Hematopoietic multipotent progenitor cell treated with erythropoietin and hydrocortisone succinate and interleukin-3 and kit ligand, for 8 days (in vitro differentiated cells): ENCODE measurements around the gene ADH1C.
"Not testable (repeated sequence)": the region's sequence is repeated elsewhere in the genome, so short reads cannot be mapped to it uniquely, and the experiment has no call there.

Source experiments
- DNase-seq: peaks from one replicate; pipeline ENCODE4 v3.0.0-alpha.2; 2015

The ADH1C gene

DNA sequence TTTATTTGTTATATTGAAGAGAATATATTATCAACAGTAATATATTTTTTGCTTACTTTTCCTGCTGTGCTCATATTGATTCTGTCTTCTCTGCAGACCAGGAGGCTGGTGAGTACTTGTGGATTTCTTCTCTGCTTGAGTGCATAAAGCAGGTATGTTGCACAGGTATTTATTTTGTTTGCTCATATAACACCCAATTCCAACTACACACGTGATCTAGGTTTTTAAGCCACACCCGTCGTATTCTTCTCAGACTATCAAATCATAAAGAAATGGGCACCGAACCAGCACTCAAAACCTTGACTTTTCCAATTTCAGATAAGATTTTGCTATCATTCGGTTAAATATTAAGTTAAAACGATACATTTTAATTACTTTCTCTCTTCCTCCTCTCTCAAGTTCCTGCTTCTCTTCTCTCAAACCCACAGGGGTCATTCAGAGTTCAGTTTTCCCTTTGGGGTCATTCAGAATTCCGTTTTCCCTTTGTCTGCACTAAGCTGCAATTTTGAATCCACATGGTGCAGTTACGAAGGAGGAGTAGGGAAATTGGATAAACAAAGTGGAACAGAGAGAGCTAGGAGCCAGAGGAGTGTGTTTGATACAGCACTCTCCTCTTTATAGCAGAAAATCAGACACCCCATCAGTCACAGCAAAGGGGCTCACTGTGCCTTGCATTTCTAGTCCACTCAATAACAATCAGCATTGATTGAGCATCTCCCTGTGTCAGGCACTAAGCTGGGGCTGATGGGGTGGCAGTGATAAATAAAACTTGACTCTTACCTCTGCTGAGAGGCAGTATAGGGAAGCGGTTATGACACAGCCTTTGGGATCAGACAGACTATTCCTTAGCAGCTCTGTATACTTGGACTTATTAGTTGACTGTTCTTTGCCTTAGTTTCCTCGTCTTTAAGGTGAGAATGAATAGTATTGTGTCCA is at the start of gene ADH1C:
Gene ADH1C, minus strand, starts transcription at position 145 of the 936 bp plus-strand sequence. Its CDS starts 71 bp downstream, at position 74.
- DNase-seq: no peak

DNA sequence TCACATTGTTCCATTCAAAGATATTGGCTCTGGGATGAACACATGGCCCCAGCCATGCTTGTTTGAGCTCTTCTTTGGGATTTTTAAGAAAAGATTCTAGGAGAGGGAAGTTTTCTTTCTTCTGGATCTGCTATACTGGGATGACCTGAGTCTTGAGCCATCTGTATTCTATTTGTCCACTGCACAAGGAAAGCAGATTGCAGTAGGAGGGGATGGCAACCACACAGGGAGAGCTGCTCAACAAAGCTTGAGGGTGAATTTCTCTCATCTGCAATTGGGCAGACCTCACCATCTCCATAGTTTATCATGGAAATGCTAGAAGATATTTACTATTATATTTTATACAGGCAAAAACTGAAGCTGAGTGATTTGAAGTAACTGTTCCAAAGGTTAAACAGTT is 48.3 kb upstream of the ADH1C start:
- DNase-seq: no peak

DNA sequence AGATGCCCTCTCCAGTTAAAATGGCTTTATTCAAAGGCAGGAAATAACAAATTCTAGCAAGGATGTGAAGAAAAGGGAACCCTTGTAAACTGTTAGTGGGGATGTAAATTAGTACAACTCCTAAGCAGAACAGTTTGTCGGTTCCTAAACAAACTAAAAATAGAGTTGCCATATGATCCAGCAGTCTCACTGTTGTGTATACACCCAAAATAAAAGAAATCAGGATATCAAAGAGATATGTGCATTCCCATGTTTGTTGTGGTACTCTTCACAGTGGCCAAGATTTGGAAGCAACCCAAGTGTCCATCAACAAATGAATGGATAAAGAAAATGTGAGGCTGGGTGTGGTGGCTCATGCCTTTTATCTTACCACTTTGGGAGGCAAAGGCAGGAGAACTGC is 46.5 kb upstream of the ADH1C start:
- DNase-seq: no peak

- DNase-seq: no peak
Measured at GRCh38 chr4:99395595-99396364, 43.2 kb upstream of the ADH1C start.

DNA sequence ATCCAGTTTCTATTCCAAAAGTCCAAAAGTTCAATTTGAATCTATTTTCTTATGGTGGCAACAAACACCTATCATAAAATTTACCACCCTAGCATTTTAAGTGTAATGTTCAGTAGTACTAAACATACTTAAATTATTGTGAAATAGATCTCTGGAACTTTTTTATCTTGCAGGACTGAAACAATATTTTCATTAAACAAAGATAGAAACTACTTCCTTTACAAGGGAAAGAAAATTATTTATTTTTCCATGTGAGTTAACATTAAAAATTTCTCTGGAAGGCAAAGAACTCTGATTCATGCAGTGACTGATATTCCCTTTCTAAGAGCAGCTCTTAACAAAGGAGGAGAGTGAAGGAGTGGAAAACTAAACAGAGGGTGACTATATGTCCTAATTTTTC is 42.4 kb upstream of the ADH1C start:
- no peak for DNase-seq

DNA sequence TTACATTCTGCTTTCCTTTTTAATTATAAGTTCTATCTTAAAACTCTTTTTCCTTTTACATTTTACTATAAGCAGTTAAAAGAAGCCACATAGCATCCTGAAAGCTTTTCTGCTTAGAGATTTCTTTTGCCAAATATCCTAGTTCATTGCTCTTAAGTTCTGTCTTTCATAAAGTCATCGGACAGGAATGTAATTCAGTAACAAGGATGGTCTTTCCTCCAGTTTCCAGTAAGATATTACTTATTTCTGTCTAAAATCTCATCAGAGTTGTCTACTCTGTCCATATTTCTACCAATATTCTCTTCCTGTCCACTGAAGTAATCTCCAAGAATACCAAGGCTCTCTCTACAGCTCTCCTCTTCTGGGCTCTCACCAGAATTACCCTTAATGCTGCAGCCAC is 37.5 kb upstream of the ADH1C start:
- DNase-seq: no peak

DNA sequence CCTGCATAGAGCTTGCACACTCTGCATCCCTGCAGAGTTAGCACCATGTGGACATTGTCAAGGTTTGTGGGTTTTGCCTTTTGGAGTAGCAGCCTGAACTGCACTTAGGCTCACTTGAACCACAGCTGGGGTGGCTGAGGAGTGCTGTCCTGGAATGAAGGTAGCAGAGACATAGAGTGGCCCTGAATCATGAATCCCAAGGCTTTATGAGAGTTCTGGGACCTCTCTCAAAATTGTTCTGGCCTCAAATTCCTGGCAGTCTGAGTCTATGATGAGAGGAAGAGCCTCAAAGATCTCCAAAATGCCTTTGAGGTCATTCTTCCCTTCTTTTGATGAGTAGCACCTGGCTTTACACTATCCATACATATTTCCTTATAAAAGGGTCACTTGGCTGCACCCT is 37.1 kb upstream of the ADH1C start:
- DNase-seq: no peak

GRCh38 chr4:99383833-99384392 is 31.4 kb upstream of the ADH1C start:
- no peak for DNase-seq

DNA sequence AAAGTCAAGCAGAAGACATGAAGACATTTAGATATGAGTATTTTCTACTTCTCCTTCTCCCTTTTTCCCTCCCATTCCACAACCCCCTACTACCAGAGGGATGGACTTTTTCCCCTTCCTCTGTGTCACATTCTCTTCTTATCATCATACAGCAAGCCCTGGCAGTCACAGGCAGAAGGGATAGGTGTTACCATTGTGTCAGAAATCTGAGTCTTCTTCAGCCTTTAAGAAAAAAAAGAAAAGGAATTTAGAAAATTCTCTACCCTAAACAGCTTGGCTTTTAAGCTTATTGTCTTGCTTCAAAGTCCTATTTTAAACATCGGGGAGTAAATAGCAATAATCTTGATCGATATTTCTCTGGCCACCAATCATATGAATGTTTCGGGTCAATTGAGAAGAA is 30.9 kb upstream of the ADH1C start:
- DNase-seq: no peak

DNA sequence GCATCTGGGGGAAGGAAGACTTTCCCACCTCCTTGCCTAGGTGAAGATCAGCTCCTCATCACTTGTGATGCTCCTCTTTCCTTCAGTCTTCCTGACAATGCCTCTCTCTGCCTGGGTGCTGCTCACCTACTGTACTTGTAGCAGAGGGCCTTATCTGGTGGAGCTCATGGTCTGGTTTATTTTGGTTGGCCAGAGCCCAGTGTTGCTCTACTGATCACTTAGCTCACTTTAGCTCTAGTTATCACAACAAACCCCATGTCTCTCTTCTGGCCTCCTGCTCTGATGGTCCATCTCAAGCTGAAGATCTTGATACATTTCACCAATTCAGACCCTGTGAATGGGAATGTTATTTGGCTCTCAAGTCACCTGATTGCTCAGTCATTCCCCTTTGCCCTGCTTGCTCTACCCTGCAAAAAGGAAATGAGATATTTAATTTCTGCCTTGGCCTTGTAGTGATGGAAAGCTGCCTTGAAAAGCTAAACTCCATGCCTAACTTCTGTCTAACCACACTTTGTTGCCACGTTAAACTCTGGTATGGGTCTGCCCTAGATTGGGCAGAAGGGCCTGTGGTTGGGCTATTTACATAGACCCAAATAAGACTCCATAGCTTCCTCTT is 30.3 kb upstream of the ADH1C start:
- DNase-seq: no peak

GRCh38 chr4:99381588-99382175 is 29.1 kb upstream of the ADH1C start:
- no peak for DNase-seq

- no peak for DNase-seq
Measured at GRCh38 chr4:99379571-99379970, 27.0 kb upstream of the ADH1C start.

- DNase-seq: no peak
Measured at GRCh38 chr4:99378876-99379275, 26.3 kb upstream of the ADH1C start.

DNA sequence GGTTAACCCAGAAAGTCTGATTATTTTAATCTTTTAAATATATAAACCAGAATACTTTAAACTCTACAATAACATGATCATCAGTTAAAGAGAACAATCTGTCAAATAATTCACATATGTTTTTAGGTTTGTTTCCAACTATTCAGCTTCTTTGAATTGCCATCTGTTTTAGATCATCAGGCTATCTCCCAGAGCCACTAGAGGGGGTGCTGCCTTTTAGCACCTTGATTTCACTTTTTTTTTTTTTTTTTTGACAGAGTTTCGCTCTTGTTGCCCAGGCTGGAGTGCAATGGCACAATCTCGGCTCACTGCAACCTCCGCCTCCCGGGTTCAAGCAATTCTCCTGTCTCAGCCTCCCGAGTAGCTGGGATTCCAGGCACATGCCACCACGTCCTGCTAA is 24.8 kb upstream of the ADH1C start:
- not testable (repeated sequence) for DNase-seq

GRCh38 chr4:99372464-99372863 is 19.9 kb upstream of the ADH1C start:
- not testable (repeated sequence) for DNase-seq

DNA sequence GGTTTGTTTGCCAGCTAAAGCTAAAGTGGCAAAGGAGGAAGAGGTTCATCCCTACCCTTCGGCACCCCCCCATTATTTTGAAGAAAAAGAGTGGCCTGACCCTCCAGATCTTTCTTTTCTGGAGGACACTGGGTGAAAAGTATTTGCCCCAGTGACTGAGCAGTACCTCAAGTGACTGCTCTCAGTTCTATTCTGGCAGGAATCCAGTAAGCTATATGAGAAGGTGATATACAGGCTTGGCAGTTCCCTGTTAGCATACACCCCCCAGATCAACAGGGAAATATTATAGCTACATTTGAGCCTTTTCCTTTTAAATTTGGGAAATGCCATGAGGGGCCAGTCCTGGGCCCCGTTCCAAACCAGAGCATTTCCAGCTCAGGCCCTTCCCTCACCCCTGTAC is 15.3 kb upstream of the ADH1C start:
- DNase-seq: not testable (repeated sequence)

- no peak for DNase-seq
Measured at GRCh38 chr4:99366491-99366890, 13.9 kb upstream of the ADH1C start.

- DNase-seq: no peak
Measured at GRCh38 chr4:99362768-99363167, 10.2 kb upstream of the ADH1C start.

DNA sequence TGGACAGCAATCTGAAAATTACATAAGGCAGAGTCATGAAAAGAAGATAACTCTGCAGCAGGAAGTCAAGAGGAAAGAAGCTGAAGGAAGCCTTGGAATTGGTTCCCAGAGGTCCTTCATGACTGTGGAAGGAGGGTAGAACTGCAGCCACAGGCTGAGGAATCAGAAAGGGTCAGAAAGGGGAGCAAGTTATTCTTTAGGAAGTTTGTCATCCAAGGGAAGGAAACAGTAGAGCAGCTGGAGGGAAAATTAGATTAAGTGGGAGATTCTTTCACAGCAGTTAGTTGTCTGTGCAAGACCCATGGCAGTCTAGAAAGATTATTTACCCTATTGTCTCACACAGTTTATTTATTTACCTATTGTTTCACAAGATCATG is 9.3 kb upstream of the ADH1C start:
- no peak for DNase-seq

DNA sequence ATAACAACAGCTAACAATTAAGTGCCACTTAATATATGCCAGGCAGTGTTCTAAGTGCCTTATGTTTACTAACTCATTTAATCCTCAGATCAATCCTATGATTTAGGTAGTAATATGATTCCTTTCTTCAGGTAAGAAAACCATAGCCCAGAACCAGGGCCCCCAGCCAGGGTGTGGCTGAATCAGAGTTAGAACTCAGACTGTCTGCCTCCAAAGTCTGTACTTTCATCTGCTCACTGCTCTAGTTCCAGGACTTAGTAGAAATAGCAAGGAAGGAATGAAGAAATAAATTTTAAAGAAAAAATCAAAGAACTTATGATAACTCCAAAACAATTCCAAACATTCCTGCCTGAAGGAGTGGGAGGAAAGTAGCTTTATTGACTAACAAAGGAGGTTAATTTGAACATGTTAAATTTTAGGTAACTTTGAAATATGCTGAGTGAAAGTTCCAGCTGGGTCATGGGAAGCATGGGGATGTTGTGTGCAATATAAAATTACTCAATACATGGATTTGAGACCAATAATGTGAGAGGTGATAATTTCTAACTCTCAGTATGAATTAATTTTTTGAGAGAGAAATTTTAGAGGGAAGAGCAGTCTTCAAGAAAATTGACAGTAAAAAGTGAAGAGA is 8.8 kb upstream of the ADH1C start:
- no peak for DNase-seq

GRCh38 chr4:99359480-99360204 is 7.1 kb upstream of the ADH1C start:
- DNase-seq: no peak

DNA sequence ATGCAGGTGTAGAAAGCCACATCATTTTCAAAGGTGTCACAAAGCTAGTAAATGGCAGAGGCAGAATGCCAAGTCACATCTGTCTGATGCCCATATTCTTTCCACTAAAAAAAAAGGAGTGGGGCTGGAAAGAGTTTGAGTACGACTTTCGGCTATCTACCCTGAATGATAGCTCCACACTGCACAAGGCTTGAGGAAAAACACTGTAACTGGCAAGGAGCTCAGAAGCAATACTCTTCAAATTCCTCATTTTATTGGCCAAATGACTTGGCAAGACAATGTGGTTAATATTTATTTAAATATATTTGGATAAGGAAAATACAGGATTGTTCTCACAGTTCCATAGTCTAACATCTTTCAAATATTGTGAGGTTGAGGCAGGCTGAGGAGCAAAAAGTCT is 5.4 kb upstream of the ADH1C start:
- no peak for DNase-seq
